ENCODE measurements around the gene GIT2.
"Not testable (repeated sequence)": the region's sequence is repeated elsewhere in the genome, so short reads cannot be mapped to it uniquely, and the experiment has no call there.

GIT2 gene

GRCh38 chr12:109988274-109988673 lies 7.9 kb downstream of the GIT2 start:
- DNase-seq, result no peak
- intact Hi-C loops (cut with DNase I; ENCODE audit: low total_unique reads), result no loop called here
- Histone ChIP-seq H3K4me1 (peaks cover 0 to 8% (median 1%) of the 10 kb centered on the region in 4 donors), H3K36me3 (peaks cover 43 to 79% (median 73%) of the 10 kb centered on the region in 3 donors), H3K4me3 (no peak overlapping the region), H3K9me3 (no peaks in the 10 kb centered on the region), H3K27ac (no peak overlapping the region), H3K27me3 (no peaks in the 10 kb centered on the region)
- TF ChIP-seq CTCF (IDR thresholded peaks at IDR 0.05), result no peak

- Histone ChIP-seq H3K9me3 (no peaks in the 10 kb centered on the region), H3K27ac (no peak overlapping the region), H3K27me3 (no peaks in the 10 kb centered on the region), H3K36me3 (peaks cover 49 to 86% (median 80%) of the 10 kb centered on the region in 3 donors), H3K4me1 (peaks cover 0 to 1% (median 0%) of the 10 kb centered on the region in 4 donors), H3K4me3 (no peak overlapping the region)
- intact Hi-C loops (cut with DNase I; ENCODE audit: low total_unique reads), result no loop called here
- DNase-seq, result no peak
- TF ChIP-seq CTCF (IDR thresholded peaks at IDR 0.05), result no peak
Observed at GRCh38 chr12:109987615-109988014, 8.6 kb downstream of the GIT2 start.

- H3K4me3 ChIP-seq; H3K4me1 ChIP-seq; intact Hi-C loops (cut with DNase I; ENCODE audit: low total_unique reads); H3K9me3 ChIP-seq; H3K27me3 ChIP-seq; DNase-seq; H3K27ac ChIP-seq: not testable (repeated sequence)
- peaks cover 59 to 100% (median 91%) of the 10 kb centered on the region in 3 donors for H3K36me3 ChIP-seq
Observed at GRCh38 chr12:109986236-109986635, 9.9 kb downstream of the GIT2 start.

GRCh38 chr12:109983432-109984142 lies 12.6 kb downstream of the GIT2 start:
- Histone ChIP-seq H3K27ac (no peak overlapping the region), H3K36me3 (peaks cover 72 to 100% (median 96%) of the 10 kb centered on the region in 3 donors)

GRCh38 chr12:109982210-109982609 lies 14.0 kb downstream of the GIT2 start:
- intact Hi-C loops (cut with DNase I; ENCODE audit: low total_unique reads), result no loop called here
- Histone ChIP-seq H3K27ac (no peak overlapping the region), H3K36me3 (peaks cover 67 to 99% (median 95%) of the 10 kb centered on the region in 3 donors)

More at GRCh38 chr12:109983432-109984142, 12.6 kb downstream of the GIT2 start:
- Histone ChIP-seq H3K4me1 (no peaks in the 10 kb centered on the region), H3K9me3 (no peaks in the 10 kb centered on the region), H3K4me3 (no peak overlapping the region), H3K27me3 (no peaks in the 10 kb centered on the region)
- no peak for DNase-seq
- intact Hi-C loops (cut with DNase I; ENCODE audit: low total_unique reads), result no loop called here
- no peak for TF ChIP-seq CTCF (IDR thresholded peaks at IDR 0.05)

More at GRCh38 chr12:109982210-109982609, 14.0 kb downstream of the GIT2 start:
- Histone ChIP-seq H3K9me3 (no peaks in the 10 kb centered on the region), H3K27me3 (no peaks in the 10 kb centered on the region), H3K4me3 (no peak overlapping the region), H3K4me1 (no peaks in the 10 kb centered on the region)
- no peak for DNase-seq
- TF ChIP-seq CTCF (IDR thresholded peaks at IDR 0.05), result no peak
